Transverse colon (tissue), 4 donors: ENCODE data around the gene CEACAM6. TPM values are rescaled to one million over a fixed set of nuclear protein-coding genes. Genes with fewer than 3 reads are reported as not detected.

Experiments used
- DNase-seq: peaks from one replicate; pipeline ENCODE4 v3.0.0-alpha.2; 2019
- H3K27ac ChIP-seq, 4 donors: fragments of 200-600 bp; sonication (generic); 2 replicates each; pipeline ENCODE4 v1.5.1; 2016 to 2018; ENCODE audit warnings: inconsistent platforms in 4 of 4
- H3K27me3 ChIP-seq: fragments of 200-600 bp; sonication (generic); 2 replicates; pipeline ENCODE4 v1.5.1; 2017; ENCODE audit warnings: inconsistent platforms
- H3K36me3 ChIP-seq, 4 donors: fragments of 200-600 bp; sonication (generic); 2 replicates each; pipeline ENCODE4 v1.5.1; 2017 to 2019; ENCODE audit warnings: inconsistent platforms in 4 of 4
- H3K4me1 ChIP-seq, 4 donors: fragments of 200-600 bp; sonication (generic); 2 replicates each; pipeline ENCODE4 v1.5.1; 2017 to 2020; ENCODE audit warnings: inconsistent platforms in 4 of 4
- H3K4me3 ChIP-seq, 4 donors: fragments of 200-600 bp; sonication (generic); 1 replicate in 1 of 4; 2 replicates in 3 of 4; pipeline versions ENCODE4 v1.5.1 to v1.6.1; 2017 to 2019; ENCODE audit warnings: inconsistent platforms in 4 of 4
- H3K9me3 ChIP-seq, 2 donors: fragments of 200-600 bp; sonication (generic); 2 replicates each; pipeline ENCODE4 v1.5.1; 2017 to 2019; ENCODE audit warnings: inconsistent platforms in 2 of 2
- CTCF ChIP-seq, 5 experiments: fragments of 200-600 bp in 3 of 5; fragments of 450-650 bp in 2 of 5; sonication (generic) in 3 of 5; IDR thresholded peaks; 1 replicate in 2 of 5; 2 replicates in 3 of 5; pipeline ENCODE4 v1.5.1; 2016 to 2017; ENCODE audit warnings: antibody characterized with exemption in 5 of 5, inconsistent platforms in 3 of 5, mild to moderate bottlenecking in 2 of 5, moderate library complexity in 1 of 5
- EP300 ChIP-seq: sonication (generic); formaldehyde crosslinking; IDR thresholded peaks from one replicate; pipeline ENCODE4 v1.6.1; 2017; ENCODE audit warnings: antibody characterized with exemption, low read depth
- POLR2A ChIP-seq: fragments of 450-650 bp; IDR thresholded peaks from one replicate; pipeline ENCODE4 v1.6.1; 2016; ENCODE audit warnings: antibody characterized with exemption, mild to moderate bottlenecking, moderate library complexity
- POLR2AphosphoS5 ChIP-seq, 3 donors: sonication (generic); formaldehyde crosslinking; IDR thresholded peaks; one replicate each; pipeline ENCODE4 v1.6.1; 2016; ENCODE audit warnings: antibody characterized with exemption in 3 of 3
- WGBS, 2 donors: methylation state at CpG; one replicate each; pipeline ENCODE4 v1.1.5; 2018; ENCODE audit warnings: low coverage in 1 of 2; 5-methylcytosine and 5-hydroxymethylcytosine counted together
- in situ Hi-C, 4 donors: fragments of 200-750 bp; cut with MboI; loops; one replicate each; pipeline versions ENCODE4 v1.15.0 to v1.15.1; 2017; ENCODE audit warnings: low sequenced_read_pairs in 3 of 4, low pct_ligation_motif_present in 1 of 4, low pct_unique_long_range_greater_than_20kb in 1 of 4
- intact Hi-C: fragments of 100-400 bp; cut with DNase I; formaldehyde crosslinking; loops from one replicate; pipeline ENCODE4 v1.15.1; 2023; ENCODE audit warnings: low total_unique reads
- total RNA-seq, 4 donors: library from RNA; depleted of rRNA; stranded (reverse); fragments of >200 nt; gene quantifications; one replicate each; pipeline ENCODE4 v1.1.0, GENCODE V29; 2016

The CEACAM6 gene
- total RNA-seq, 4 donors from 2014 or later, result 33.8 to 209 (median 104) TPM

- TF ChIP-seq POLR2A, result no peak
- TF ChIP-seq EP300, result no peak
- TF ChIP-seq CTCF (IDR thresholded peaks at IDR 0.05), result no peak
- no peak for TF ChIP-seq POLR2AphosphoS5 (IDR thresholded peaks at IDR 0.05)
These were observed 16.1 kb downstream of the CEACAM6 start for GRCh38 chr19:41771410-41771809.

GRCh38 chr19:41774515-41774980 lies 19.2 kb downstream of the CEACAM6 start:
- intact Hi-C loops, result no loop called here
- Histone ChIP-seq H3K27me3 (no peaks in the 10 kb centered on the region), H3K4me3 (no peak overlapping the region), H3K27ac (peak overlapping the region; percentile 80 to 86 (median 83)), H3K9me3 (no peaks in the 10 kb centered on the region), H3K4me1 (peaks cover 0 to 44% (median 22%) of the 10 kb centered on the region in 4 donors), H3K36me3 (no peaks in the 10 kb centered on the region)
- TF ChIP-seq CTCF (IDR thresholded peaks at IDR 0.05) (no peak), POLR2AphosphoS5 (IDR thresholded peaks at IDR 0.05) (peak; percentile 31 to 77 (median 39))
- in situ Hi-C loops, result no loop called here
- DNase-seq, result peak; percentile 84
- 24 to 38% methylated on average over 3 to 6 of the region's 6 CpGs for WGBS, 2 donors

More at GRCh38 chr19:41771410-41771809, 16.1 kb downstream of the CEACAM6 start:
- H3K36me3 ChIP-seq, result no peaks in the 10 kb centered on the region
- no peaks in the 10 kb centered on the region for H3K27me3 ChIP-seq
- intact Hi-C loops (no loop called here), in situ Hi-C loops (no loop called here)
- no peaks in the 10 kb centered on the region for H3K9me3 ChIP-seq
- peaks cover 0 to 37% (median 22%) of the 10 kb centered on the region in 4 donors for H3K4me1 ChIP-seq
- WGBS, 2 donors, result 76 to 86% methylated on average over 2 of the region's 2 CpGs
- no peak for DNase-seq
- no peak overlapping the region for H3K4me3 ChIP-seq
- no peak overlapping the region for H3K27ac ChIP-seq

- intact Hi-C loops (no loop called here), in situ Hi-C loops (no loop called here)
- Histone ChIP-seq H3K4me1 (peaks cover 0 to 44% (median 22%) of the 10 kb centered on the region in 4 donors), H3K9me3 (no peaks in the 10 kb centered on the region), H3K4me3 (no peak overlapping the region), H3K27me3 (no peaks in the 10 kb centered on the region), H3K36me3 (no peaks in the 10 kb centered on the region), H3K27ac (peak overlapping the region in 3 of 4 donors; percentile 80 to 85 (median 81))
- TF ChIP-seq EP300 (no peak), POLR2AphosphoS5 (IDR thresholded peaks at IDR 0.05) (no peak), POLR2A (no peak), CTCF (IDR thresholded peaks at IDR 0.05) (no peak)
- WGBS, 2 donors, result 20 to 51% methylated on average over 1 to 2 of the region's 2 CpGs
- no peak for DNase-seq
These were observed 21.4 kb downstream of the CEACAM6 start for GRCh38 chr19:41776700-41777099.

GRCh38 chr19:41783612-41784011 lies 28.3 kb downstream of the CEACAM6 start:
- TF ChIP-seq CTCF (IDR thresholded peaks at IDR 0.05) (no peak), POLR2AphosphoS5 (IDR thresholded peaks at IDR 0.05) (no peak), POLR2A (no peak), EP300 (no peak)
- WGBS, 2 donors, result 49 to 50% methylated on average over 5 of the region's 5 CpGs
- Histone ChIP-seq H3K27ac (peak overlapping the region; percentile 35 to 66 (median 61)), H3K4me3 (no peak overlapping the region), H3K9me3 (no peaks in the 10 kb centered on the region), H3K4me1 (peaks cover 6 to 20% (median 14%) of the 10 kb centered on the region in 4 donors), H3K27me3 (peaks cover 22% of the 10 kb centered on the region), H3K36me3 (no peaks in the 10 kb centered on the region)
- intact Hi-C loops (no loop called here), in situ Hi-C loops (no loop called here)
- no peak for DNase-seq
